ENCODE measurements around the gene PCDHB7. TPM values are rescaled to one million over a fixed set of nuclear protein-coding genes. Genes with fewer than 3 reads are reported as not detected.
"Not testable (repeated sequence)": the region's sequence is repeated elsewhere in the genome, so short reads cannot be mapped to it uniquely, and the experiment has no call there.

Gene PCDHB7
- total RNA-seq, 1 experiment from 2014 or later = 1.3 TPM

DNA sequence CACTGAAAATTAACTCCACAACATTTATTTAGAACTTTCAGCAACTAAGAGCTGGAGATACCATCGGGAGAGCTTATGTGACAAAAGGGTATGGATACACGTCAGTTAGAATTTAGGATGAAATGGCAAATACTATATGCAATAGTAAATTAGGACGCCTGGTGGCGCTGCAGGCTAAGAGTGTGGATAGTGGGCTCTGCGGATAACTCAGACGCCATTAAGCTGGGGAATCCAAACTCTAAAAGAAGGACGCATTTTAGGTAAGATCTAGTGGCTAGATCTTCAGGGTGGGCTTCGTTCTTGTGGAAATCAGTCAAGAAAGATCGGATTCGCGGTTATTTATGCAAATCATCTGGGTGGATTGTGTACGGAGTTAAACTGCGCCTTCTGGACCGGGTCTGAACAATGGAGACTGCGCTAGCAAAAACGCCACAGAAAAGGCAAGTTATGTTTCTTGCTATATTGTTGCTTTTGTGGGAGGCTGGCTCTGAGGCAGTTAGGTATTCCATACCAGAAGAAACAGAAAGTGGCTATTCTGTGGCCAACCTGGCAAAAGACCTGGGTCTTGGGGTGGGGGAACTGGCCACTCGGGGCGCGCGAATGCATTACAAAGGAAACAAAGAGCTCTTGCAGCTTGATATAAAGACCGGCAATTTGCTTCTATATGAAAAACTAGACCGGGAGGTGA lies 37.3 kb upstream of the PCDHB7 start, which contains the start of gene PCDHB5:
Gene PCDHB5 (plus strand): TSS at position 177 of the 688 bp plus-strand sequence. CDS start 229 bp downstream, at position 406.
- intact Hi-C loops (cut with micrococcal nuclease; ENCODE audit: unreplicated experiment) = no loop called here
- ChIA-PET CTCF (no interaction called here), POLR2A (no interaction called here)
- Histone ChIP-seq H3K27me3 (ENCODE audit: control insufficient read depth, insufficient read depth, low read length) (no peaks in the 10 kb centered on the region), H3K9me3 (ENCODE audit: control insufficient read depth, insufficient read depth, low read depth, low read length) (no peaks in the 10 kb centered on the region), H3K27ac (ENCODE audit: low read length) (no peak within 1 kb of the TSS), H3K4me1 (ENCODE audit: control insufficient read depth, insufficient read depth, low read length) (no peaks in the 10 kb centered on the region), H3K4me3 (ENCODE audit: low read depth in 2 of 2, low read length in 2 of 2) (no peak within 1 kb of the TSS), H3K36me3 (ENCODE audit: control insufficient read depth, insufficient read depth, low read length) (no peaks in the 10 kb centered on the region)
- no TSS peak for BruUV-seq (replicated peaks)
- no peak for DNase-seq (ENCODE audit: low read depth, low spot score)
- in situ Hi-C loops (cut with HindIII; ENCODE audit: low pct_unique_long_range_greater_than_20kb, low sequenced_read_pairs) = no loop called here
- no peak for ATAC-seq
- TF ChIP-seq POLR2AphosphoS5 (IDR thresholded peaks at IDR 0.05; ENCODE audit: low read depth, low read length) = no peak
- TF ChIP-seq, protein P1, sequence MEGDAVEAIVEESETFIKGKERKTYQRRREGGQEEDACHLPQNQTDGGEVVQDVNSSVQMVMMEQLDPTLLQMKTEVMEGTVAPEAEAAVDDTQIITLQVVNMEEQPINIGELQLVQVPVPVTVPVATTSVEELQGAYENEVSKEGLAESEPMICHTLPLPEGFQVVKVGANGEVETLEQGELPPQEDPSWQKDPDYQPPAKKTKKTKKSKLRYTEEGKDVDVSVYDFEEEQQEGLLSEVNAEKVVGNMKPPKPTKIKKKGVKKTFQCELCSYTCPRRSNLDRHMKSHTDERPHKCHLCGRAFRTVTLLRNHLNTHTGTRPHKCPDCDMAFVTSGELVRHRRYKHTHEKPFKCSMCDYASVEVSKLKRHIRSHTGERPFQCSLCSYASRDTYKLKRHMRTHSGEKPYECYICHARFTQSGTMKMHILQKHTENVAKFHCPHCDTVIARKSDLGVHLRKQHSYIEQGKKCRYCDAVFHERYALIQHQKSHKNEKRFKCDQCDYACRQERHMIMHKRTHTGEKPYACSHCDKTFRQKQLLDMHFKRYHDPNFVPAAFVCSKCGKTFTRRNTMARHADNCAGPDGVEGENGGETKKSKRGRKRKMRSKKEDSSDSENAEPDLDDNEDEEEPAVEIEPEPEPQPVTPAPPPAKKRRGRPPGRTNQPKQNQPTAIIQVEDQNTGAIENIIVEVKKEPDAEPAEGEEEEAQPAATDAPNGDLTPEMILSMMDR (IDR thresholded peaks at IDR 0.05) = peak; percentile 27

DNA sequence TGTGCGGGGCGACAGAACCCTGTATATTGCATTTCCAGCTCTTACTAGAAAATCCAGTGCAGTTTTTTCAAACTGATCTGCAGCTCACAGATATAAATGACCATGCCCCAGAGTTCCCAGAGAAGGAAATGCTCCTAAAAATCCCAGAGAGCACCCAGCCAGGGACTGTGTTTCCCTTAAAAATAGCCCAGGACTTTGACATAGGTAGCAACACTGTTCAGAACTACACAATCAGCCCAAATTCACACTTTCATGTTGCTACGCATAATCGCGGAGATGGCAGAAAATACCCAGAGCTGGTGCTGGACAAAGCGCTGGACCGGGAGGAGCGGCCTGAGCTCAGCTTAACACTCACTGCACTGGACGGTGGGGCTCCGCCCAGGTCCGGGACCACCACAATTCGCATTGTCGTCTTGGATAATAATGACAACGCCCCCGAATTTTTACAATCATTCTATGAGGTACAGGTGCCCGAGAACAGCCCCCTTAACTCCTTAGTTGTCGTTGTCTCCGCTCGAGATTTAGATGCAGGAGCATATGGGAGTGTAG lies 36.7 kb upstream of the PCDHB7 start:
- no peaks in the 10 kb centered on the region for H3K4me1 ChIP-seq (ENCODE audit: control insufficient read depth, insufficient read depth, low read length)
- no peak overlapping the region for H3K4me3 ChIP-seq (ENCODE audit: low read depth in 2 of 2, low read length in 2 of 2)
- ChIA-PET CTCF (no interaction called here), POLR2A (no interaction called here)
- DNase-seq (ENCODE audit: low read depth, low spot score) (no peak), ATAC-seq (no peak)
- no peak overlapping the region for H3K27ac ChIP-seq (ENCODE audit: low read length)
- H3K9me3 ChIP-seq (ENCODE audit: control insufficient read depth, insufficient read depth, low read depth, low read length) = no peaks in the 10 kb centered on the region
- intact Hi-C loops (cut with micrococcal nuclease; ENCODE audit: unreplicated experiment) (no loop called here), in situ Hi-C loops (cut with HindIII; ENCODE audit: low pct_unique_long_range_greater_than_20kb, low sequenced_read_pairs) (no loop called here)
- H3K36me3 ChIP-seq (ENCODE audit: control insufficient read depth, insufficient read depth, low read length) = no peaks in the 10 kb centered on the region
- BruUV-seq (replicated peaks) = no TSS peak
- H3K27me3 ChIP-seq (ENCODE audit: control insufficient read depth, insufficient read depth, low read length) = no peaks in the 10 kb centered on the region
- TF ChIP-seq, protein P1 (IDR thresholded peaks at IDR 0.05) = no peak
- no peak for TF ChIP-seq SIN3A (IDR thresholded peaks at IDR 0.05; ENCODE audit: borderline replicate concordance, insufficient read depth, low read depth, low read length)
- no peak for TF ChIP-seq POLR2AphosphoS5 (IDR thresholded peaks at IDR 0.05; ENCODE audit: low read depth, low read length)
- TF ChIP-seq, protein P2, sequence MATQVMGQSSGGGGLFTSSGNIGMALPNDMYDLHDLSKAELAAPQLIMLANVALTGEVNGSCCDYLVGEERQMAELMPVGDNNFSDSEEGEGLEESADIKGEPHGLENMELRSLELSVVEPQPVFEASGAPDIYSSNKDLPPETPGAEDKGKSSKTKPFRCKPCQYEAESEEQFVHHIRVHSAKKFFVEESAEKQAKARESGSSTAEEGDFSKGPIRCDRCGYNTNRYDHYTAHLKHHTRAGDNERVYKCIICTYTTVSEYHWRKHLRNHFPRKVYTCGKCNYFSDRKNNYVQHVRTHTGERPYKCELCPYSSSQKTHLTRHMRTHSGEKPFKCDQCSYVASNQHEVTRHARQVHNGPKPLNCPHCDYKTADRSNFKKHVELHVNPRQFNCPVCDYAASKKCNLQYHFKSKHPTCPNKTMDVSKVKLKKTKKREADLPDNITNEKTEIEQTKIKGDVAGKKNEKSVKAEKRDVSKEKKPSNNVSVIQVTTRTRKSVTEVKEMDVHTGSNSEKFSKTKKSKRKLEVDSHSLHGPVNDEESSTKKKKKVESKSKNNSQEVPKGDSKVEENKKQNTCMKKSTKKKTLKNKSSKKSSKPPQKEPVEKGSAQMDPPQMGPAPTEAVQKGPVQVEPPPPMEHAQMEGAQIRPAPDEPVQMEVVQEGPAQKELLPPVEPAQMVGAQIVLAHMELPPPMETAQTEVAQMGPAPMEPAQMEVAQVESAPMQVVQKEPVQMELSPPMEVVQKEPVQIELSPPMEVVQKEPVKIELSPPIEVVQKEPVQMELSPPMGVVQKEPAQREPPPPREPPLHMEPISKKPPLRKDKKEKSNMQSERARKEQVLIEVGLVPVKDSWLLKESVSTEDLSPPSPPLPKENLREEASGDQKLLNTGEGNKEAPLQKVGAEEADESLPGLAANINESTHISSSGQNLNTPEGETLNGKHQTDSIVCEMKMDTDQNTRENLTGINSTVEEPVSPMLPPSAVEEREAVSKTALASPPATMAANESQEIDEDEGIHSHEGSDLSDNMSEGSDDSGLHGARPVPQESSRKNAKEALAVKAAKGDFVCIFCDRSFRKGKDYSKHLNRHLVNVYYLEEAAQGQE (IDR thresholded peaks at IDR 0.05; ENCODE audit: insufficient read depth in 1 of 2, low read depth in 2 of 2, low read length in 1 of 2) = no peak
- TF ChIP-seq TCF7L2 (IDR thresholded peaks at IDR 0.05; ENCODE audit: low read depth, low read length) = no peak

DNA sequence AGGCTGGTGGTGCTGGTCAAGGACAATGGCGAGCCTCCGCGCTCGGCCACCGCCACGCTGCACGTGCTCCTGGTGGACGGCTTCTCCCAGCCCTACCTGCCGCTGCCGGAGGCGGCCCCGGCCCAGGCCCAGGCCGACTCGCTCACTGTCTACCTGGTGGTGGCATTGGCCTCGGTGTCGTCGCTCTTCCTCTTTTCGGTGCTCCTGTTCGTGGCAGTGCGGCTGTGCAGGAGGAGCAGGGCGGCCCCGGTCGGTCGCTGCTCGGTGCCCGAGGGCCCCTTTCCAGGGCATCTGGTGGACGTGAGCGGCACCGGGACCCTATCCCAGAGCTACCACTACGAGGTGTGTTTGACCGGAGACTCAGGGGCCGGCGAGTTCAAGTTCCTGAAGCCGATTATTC lies 35.1 kb upstream of the PCDHB7 start:
- POLR2A ChIA-PET, CTCF ChIA-PET: not testable (repeated sequence)

More for the DNA sequence above, 35.1 kb upstream of the PCDHB7 start:
- H3K27me3 ChIP-seq (ENCODE audit: control insufficient read depth, insufficient read depth, low read length); H3K4me3 ChIP-seq (ENCODE audit: low read depth in 2 of 2, low read length in 2 of 2); H3K27ac ChIP-seq (ENCODE audit: low read length); H3K36me3 ChIP-seq (ENCODE audit: control insufficient read depth, insufficient read depth, low read length); in situ Hi-C loops (cut with HindIII; ENCODE audit: low pct_unique_long_range_greater_than_20kb, low sequenced_read_pairs); H3K4me1 ChIP-seq (ENCODE audit: control insufficient read depth, insufficient read depth, low read length); BruUV-seq (replicated peaks); intact Hi-C loops (cut with micrococcal nuclease; ENCODE audit: unreplicated experiment); ATAC-seq; DNase-seq (ENCODE audit: low read depth, low spot score); H3K9me3 ChIP-seq (ENCODE audit: control insufficient read depth, insufficient read depth, low read depth, low read length): not testable (repeated sequence)

Measured in Panc1 (cell line).